GM21529 (cell line): ENCODE measurements around the gene COX18.

ENCODE experiments used
- ATAC-seq: cut with Tn5 transposase; IDR thresholded peaks from one replicate; pipeline ENCODE4 v1.9.1; 2021; ENCODE audit not compliant: unreplicated experiment

COX18 gene, protein sequence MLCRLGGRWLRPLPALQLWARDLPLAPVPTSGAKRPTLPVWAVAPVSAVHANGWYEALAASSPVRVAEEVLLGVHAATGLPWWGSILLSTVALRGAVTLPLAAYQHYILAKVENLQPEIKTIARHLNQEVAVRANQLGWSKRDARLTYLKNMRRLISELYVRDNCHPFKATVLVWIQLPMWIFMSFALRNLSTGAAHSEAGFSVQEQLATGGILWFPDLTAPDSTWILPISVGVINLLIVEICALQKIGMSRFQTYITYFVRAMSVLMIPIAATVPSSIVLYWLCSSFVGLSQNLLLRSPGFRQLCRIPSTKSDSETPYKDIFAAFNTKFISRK

DNA sequence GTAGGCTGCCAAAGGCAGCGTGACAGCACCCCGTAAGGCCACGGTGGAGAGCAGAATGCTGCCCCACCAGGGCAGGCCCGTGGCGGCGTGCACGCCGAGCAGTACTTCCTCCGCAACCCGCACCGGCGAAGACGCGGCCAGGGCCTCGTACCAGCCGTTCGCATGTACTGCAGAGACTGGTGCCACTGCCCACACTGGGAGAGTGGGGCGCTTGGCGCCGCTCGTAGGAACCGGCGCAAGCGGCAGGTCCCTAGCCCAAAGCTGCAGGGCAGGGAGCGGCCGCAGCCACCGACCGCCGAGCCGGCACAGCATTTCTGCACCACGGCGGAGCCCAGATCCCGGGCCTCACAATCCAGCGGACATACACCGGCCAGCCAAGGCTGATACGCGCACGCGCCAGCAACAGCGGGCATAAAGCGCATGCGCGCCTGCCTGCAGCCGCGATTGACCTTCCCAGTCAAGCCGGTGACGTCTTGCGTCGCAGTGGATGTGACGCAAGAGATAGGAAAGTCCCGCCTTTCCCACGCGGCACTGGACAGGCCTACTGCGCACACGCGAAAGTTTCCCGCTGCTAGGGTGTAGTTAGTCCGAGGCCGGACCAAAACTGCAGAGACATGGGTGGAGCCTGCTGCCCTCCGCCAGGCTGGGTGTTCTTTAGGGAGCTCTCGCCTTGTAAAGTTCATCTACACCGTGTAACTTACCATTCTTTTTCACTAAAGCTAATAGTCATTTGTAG, at the start of gene COX18:
TSS of gene COX18 (minus strand) at position 379 of the 736 bp plus-strand sequence. CDS start at position 312, 67 bp downstream.
- peak; percentile 85 for ATAC-seq

DNA sequence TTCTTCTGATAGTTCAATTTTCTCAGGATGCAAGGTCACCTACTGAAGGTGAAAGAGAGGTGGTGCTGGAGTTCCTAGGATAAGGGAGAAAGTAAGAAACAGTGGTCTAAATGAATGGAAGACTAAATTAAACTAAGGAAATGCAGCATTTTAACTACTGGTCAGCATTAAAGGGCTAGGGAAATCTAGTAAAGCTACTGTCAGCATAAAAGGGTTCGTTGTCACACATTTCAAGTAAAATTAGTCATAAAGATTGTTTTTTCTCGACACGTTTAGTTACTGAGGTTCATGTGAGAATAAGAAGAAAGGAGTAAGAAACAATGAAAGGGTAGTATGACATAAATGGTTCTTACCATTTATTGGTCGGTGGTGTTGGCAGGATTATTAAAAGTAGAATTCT, 40.0 kb upstream of the COX18 start:
- no peak for ATAC-seq

DNA sequence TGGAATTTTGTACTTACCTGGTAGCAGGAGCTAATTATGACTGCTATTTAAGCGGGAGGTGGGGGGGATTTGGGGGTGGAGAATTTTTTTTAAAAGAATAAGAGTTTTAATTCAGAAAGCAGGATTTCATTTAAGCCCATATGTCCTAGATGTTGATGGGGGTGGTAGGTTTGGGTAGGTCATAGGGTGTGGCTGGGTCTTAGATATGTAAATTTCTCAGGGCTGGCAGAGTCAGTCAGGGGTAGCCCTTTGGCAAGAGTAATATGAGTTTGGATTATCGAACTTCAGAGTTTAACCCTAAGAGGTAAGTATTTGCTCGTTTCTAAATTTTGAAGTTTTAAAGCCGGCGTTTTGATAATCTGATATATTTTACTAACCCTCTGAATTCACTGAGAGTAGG, 35.2 kb upstream of the COX18 start:
- no peak for ATAC-seq

DNA sequence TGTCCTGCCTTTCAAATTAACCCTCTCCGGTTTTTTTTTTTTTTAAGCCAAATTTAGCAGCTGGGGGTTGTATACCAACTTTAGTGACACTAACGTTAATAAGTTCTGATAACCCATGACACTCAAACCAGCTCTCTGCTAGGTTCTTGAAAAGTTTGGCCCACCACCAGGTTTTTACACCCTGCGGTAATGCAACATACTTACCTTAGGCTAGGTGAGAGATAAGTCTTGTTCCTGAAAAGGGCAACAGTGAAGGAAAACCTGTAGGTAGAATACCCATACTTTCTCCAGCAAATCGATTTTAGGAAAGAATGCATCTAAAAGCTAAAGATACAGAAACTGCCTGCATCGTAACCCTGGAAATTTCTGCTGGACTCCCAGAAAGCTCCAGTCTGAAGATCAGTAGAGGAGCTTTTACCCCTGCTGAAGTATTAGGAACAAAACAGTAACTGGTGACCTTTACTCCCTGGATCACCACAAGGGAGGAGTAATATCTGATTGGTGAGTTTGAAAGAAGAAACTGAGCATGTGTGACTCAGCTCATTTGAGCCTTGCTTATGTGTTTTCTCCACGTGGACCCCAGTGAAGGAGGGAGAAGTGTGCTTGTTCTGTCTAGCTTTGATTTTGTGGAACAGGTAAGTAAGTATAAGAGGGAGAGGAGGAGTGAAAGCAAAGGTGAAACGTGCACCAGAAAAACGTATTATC, 34.4 kb upstream of the COX18 start:
- no peak for ATAC-seq

DNA sequence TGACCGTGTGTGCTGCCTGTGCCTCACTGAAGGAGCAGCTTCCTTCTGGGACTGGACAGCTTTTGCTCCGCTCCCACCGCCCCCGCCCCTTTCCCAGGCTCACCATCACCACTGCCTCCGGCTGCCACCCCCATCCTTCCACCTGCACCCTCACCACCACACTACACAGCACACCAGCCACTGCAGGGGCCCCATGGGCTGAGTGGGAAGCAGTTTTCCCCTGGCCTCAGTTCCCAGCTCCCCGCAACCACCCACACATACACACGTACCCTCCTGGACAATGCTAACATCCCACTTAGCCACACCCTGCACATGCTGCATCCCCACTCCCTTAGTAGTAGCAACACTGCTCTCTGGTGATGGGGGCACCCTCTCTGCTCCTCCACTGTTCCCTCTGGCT, 29.6 kb upstream of the COX18 start:
- no peak for ATAC-seq

DNA sequence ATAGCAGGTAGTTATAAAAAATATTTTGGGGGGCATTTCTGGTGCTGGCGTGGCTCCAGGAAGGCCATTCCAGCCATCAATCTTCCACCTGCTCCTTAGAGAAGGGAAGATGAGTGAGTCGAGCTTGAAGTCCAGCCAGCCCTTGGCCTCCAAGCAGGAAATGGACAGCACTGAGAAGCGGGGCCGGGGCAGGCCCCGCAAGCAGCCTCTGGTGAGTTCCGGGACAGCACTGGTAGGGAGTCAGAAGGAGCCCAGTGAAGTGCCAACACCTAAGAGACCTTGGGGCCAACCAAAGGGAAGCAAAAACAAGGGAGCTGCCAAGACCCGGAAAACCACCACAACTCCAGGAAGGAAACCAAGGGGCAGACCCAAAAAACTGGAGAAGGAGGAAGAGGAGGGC, 29.2 kb upstream of the COX18 start:
- ATAC-seq, result no peak

DNA sequence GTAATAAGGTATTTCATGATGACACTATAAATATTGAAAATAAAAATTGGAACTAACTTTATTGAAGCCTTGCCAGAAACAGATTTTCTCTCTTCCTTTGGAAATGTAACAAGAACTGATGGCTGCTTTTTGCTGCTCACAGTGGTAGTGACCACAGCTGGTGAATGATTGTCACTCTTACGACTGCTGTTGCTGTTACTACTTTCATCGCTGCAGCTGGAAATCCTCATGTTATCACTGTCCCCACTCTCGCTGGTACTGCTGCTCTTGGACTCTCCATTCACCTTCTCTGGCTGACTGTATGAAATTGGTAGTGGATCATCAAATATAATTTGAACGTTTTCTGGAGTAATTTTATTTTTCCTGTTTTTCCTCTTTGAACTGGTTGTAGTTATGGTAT, 28.5 kb upstream of the COX18 start:
- no peak for ATAC-seq

DNA sequence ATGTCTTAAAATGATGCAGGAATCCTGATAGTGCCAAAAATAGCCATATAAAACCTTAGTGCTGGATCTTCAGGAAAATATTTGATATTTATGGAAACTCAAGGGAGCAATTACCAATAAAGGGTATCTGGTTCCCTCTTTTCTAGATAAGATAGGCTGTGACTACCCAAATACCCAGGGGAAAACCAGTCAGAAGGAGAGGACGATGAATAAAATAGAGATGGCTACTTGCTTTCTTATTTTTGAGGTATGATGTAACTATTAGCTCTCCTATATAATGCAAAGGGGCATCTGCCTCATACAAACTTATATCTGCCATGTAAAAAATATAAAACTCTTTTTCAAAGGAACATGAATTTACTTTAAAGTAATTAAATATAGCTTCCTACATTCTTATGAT, 23.4 kb upstream of the COX18 start:
- no peak for ATAC-seq

DNA sequence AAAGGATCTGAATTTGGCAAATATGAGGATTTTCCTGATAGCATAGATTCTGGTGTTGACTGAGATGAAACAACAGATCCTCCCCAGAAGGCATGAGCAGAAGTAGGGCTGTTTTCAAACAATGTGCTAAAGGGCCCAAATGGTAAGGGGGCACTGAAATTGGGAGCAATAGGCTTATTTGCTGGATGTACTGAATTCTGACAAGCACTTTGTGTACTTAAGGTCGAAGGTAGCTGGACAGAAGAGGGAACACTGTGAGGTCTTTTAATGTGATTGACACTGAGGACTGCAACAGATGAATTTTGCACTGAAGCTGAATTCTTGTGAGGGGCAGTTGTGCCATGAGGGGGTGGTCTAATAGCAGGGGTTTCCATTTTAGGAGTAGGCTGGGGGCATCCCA, 21.2 kb upstream of the COX18 start:
- no peak for ATAC-seq

DNA sequence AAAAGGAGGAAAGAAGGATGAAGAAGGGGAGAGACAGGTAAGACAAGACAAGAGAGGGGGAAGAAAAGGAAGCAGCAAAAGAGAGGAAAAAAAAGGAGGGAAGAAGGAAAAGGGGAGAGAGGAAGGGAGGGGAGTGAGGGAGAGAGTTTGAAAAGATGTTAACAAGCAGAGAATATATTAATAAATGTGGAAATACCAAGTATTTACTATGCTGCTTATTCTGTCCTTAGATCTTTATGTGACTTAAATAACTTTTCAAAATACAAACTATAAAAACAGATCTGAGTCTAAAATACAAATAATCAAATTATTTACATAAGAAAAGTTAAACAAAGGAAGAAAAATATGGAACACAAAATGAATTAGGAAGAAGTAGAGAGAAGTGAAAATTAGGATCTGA, 18.4 kb upstream of the COX18 start:
- no peak for ATAC-seq

DNA sequence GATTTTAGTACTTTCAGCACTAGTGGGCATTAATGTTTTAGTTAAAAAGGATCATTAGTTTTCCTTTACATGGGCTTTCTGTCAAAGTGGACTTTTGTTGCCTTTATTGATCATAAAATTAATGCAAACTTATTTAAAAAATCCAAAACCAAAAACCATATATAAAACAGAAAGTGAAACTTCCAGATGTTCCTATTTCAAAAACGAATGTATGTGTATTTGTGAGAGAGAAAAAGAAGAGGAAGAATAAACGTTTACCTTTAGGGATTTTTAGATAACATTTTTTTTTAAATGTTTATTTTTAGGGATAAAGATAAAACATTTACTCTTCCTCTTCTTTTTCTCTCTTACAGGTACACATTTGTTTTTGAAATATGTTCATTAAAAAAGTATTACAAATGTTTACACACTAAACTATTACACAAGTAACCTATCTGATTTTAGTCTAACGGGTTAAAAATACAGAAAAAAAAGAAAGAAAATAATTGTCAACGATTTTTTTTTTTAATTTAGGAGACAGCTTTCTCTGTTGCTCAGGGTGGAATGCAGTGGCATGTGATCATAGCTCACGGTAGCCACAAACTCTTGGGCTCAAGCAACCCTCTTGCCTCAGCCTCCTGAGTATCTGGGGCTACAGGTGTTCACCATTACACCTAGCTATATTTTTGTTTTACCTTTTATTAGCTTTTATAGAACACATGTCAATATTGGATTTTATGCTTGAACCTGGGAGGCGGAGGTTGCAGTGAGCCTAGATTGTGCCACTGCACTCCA, 16.8 kb upstream of the COX18 start:
- ATAC-seq, result no peak

DNA sequence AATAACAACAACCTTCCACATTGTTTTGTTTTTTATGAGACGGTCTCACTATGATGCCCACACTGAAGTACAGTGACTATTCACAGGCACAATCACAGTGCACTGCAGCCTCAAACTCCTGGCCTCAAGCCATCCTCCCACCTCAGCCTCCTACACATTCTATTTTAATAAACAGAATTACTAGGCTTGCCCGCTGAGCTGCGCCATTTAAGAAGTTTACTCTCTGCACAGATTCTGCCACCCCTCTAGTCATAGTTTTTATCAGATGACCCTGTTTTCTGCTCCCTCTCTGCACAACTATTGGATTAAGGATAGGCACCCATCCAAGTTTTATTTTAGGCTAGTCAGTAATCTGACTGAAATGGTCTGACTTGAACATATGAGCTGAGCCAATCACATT, 11.3 kb upstream of the COX18 start:
- peak; percentile 66 for ATAC-seq

DNA sequence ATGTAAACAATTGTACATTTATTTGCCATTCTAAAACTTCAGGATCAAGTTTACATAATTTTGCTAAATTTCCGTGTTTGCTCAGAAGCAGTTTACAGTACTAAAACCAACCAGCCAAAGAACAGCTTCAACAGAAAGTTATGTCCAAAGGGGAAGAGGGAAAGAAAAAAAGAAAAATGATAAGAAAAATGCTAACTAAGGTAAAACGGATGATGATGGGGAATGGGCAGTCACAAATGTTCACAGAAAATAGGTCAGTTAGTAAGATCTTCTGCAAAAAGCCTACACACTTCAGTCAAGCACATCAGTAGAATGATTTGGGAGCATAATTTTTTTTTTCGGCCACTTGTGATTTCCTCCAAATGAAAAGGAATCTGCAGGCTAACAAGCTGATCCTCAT, 6.3 kb upstream of the COX18 start:
- ATAC-seq, result no peak

DNA sequence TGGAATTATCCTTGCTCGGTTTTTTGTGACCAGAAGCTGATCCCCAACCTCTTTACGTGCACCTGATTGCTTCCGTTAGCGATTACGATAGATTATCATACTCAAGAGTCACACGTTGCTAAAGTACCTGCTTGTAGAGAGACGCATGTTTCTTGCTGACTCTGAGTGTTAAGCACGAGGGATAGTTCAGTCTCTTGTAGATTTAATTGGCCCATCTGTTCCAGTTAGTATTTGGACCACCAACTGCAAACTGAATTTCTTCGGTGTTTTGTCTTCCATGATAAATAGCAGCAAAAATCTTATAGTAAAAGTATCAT, 516 bp upstream of the COX18 start:
- peak; percentile 14 for ATAC-seq

DNA sequence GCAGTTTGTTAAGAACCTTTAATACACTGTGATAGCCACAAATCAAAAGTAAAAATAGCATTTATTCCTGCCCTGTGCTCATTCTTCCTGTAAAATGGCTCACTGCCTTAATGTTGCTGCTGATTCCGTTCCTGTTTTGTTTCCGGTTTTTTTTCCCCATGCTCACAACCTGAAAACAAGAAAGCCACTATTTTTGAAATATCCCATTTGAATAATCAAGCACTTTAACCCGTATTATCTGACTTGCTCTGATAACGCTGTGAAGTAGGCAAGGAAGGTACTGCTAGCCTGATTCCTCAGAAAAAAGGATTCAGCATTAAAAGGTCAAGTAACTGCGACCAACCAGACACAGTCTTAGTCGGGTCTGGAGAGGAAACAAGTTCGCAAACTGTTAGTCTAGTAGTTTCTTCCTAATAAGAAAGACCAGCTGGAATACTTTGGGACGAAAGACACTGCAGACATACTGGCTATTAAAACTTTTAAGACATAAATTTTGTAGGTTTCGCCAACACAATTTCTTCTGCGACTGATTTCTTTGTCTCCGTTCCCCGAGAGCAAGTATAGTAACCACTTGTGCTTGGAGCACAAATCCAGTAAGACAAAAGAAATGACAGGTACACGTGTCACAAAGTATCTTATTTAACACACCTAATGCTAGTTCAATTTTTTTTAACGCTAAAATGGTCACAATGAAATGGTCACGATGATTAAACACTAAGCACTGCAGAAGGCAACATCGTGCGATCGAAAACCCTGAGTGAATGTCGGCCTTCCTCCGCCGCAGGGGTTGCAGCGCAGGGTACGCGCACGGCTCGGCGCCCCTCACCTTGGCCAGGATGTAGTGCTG, 802 bp downstream of the COX18 start:
- ATAC-seq, result peak; percentile 1

DNA sequence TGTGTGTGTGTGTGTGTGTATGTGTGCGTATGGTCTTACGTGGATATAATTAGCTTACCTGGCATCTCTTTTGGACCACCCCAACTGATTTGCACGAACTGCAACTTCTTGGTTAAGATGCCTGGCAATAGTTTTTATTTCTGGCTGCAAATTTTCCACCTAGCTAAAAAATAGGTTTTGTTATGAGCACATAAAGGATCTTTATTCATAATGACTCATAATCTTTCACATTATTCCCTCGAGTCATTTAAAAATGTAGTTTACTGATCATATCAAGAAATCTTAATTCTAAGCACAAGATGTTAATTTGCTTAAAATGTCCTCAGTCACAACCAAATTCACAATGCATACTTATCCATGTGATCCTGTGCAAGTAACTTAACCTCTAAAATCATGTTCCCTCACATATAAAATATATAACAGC, 1.5 kb downstream of the COX18 start:
- ATAC-seq, result no peak

DNA sequence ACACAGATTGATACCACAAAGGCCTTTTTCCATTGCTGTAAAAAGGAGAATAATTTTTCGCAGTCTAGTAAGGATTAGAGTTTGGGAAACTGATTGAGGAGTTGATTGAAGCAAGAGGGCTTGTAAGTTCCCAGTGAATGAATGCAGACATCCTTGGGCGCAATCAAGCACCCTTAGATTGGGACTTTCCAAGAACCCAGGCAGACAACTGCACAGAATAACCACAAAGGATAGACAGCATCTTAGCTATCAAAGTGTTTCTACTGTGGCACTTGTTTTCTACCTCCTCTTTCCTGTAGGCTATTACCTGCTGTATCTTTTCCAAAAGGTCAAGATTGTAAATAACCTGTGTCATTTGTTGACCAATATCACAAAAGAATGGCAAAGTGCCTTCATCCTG, 2.6 kb downstream of the COX18 start:
- ATAC-seq, result no peak

DNA sequence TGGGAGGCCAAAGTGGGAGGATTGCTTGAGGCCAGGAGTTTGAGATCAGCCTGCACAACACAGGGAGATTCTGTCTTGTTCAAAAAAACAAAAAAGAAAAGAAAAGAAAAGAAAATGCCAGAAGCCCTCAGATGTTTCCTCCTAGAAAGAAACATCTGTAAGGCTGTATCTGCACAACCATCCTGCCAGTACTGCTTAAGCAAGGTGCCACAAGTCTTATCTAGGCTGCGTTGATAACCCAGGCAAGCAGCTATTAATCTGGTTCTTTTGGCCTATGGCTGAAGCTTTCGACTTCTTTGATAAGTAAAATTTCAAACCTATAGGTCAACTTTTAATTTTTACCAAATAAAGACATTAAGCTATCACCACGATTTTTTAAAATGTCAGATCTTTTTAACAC, 3.1 kb downstream of the COX18 start:
- ATAC-seq, result no peak

DNA sequence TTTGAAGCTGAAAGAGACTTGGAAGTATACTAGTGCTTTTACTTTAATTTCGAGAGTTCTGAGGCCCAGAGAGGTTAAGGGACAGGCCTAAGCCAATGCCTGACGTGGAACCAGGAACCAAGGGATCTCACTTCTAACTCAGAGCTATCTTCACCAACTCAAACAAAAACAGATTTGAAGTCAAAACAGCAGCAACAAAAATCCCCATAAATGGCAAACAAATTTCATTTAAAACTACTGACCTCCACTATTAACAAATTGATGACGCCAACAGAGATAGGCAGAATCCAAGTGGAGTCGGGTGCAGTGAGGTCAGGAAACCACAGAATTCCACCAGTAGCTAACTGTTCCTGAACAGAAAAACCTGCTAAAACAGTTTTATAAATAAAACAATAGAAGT, 5.0 kb downstream of the COX18 start:
- no peak for ATAC-seq

DNA sequence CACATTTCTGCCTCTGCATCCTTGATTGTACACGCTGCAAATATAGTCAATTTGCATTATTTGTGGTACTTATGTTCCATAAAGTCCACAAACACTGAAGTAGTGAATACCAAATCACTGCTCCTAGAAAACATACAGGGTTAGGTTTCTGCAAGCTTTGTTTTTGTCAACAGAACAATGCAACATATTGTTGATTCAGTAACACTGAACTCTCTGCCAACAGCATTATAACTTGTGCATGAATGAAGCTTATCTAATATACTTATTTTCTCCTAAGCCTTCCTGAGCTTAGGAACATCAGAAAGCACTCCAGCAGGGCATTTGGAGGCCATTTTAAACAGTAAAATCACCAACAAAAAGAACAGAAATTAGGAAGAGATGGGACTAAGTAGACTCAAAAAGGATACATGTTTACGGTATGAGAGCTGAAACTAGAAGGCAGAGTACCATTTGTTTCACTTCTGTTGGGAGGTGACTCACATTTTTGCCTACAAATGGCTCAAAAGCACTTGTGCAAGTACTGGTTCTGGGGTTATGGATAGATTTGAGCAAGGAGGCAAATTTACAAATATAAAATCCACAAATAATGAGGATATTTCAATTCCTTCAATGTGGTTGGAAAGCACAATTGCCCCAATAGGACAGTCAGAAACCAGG, 14.1 kb downstream of the COX18 start:
- ATAC-seq, result peak; percentile 86
